H9 (cell line): Measurements from ENCODE around the gene BAIAP2L1. TPM values are rescaled to one million over a fixed set of nuclear protein-coding genes. Genes with fewer than 3 reads are reported as not detected.

Experiments used
- DNase-seq: peaks from one replicate; pipeline ENCODE4 v3.0.0-alpha.2; 2017
- H2AFZ ChIP-seq: one replicate; pipeline ENCODE4 v1.6.1; 2013; ENCODE audit warnings: mild to moderate bottlenecking, low read length, control low read depth, moderate library complexity
- H2AK5ac ChIP-seq: 2 replicates; pipeline ENCODE4 v1.6.1; 2013; ENCODE audit warnings: low read length, control low read depth, mixed read lengths; ENCODE audit not compliant: insufficient read length
- H2BK120ac ChIP-seq: one replicate; pipeline ENCODE4 v1.6.1; 2013; ENCODE audit warnings: low read depth, mild to moderate bottlenecking, low read length, control low read depth, inconsistent platforms; ENCODE audit not compliant: poor library complexity, severe bottlenecking
- H2BK12ac ChIP-seq: 2 replicates; pipeline ENCODE4 v1.6.1; 2013; ENCODE audit warnings: low read length, control low read depth, mixed read lengths, low read depth; ENCODE audit not compliant: insufficient read length
- H2BK15ac ChIP-seq: 2 replicates; pipeline ENCODE4 v1.6.1; 2013; ENCODE audit warnings: low read depth, low read length, control low read depth
- H2BK20ac ChIP-seq: one replicate; pipeline ENCODE4 v1.6.1; 2013; ENCODE audit warnings: low read depth, mild to moderate bottlenecking, low read length, control low read depth, inconsistent platforms; ENCODE audit not compliant: poor library complexity, severe bottlenecking
- H2BK5ac ChIP-seq: 2 replicates; pipeline ENCODE4 v1.6.1; 2013; ENCODE audit warnings: low read length, control low read depth, mixed read lengths; ENCODE audit not compliant: insufficient read length
- H3K14ac ChIP-seq: 2 replicates; pipeline ENCODE4 v1.6.1; 2013; ENCODE audit warnings: low read length, control low read depth; ENCODE audit not compliant: insufficient read depth
- H3K18ac ChIP-seq: 2 replicates; pipeline ENCODE4 v1.6.1; 2013; ENCODE audit warnings: low read depth, mild to moderate bottlenecking, mixed read lengths, low read length, control low read depth; ENCODE audit not compliant: insufficient read length
- H3K23ac ChIP-seq: 2 replicates; pipeline ENCODE4 v1.6.1; 2013; ENCODE audit warnings: low read length, control low read depth, mixed read lengths, low read depth; ENCODE audit not compliant: insufficient read length
- H3K23me2 ChIP-seq: 2 replicates; pipeline ENCODE4 v1.6.1; 2013; ENCODE audit warnings: low read depth, mild to moderate bottlenecking, mixed read lengths, low read length, control low read depth; ENCODE audit not compliant: insufficient read length, poor library complexity, severe bottlenecking
- H3K27ac ChIP-seq: 2 replicates; pipeline ENCODE4 v1.5.1; 2013; ENCODE audit warnings: low read length, control low read depth, mixed read lengths, low read depth; ENCODE audit not compliant: insufficient read length
- H3K27me3 ChIP-seq: 2 replicates; pipeline ENCODE4 v1.6.1; 2013; ENCODE audit warnings: low read length, control low read depth, inconsistent platforms; ENCODE audit not compliant: insufficient read depth
- H3K4ac ChIP-seq: 2 replicates; pipeline ENCODE4 v1.6.1; 2013; ENCODE audit warnings: low read depth, mild to moderate bottlenecking, control low read depth, inconsistent platforms, low read length, moderate library complexity
- H3K4me1 ChIP-seq: 2 replicates; pipeline ENCODE4 v1.6.1; 2013; ENCODE audit warnings: low read length, control low read depth, inconsistent platforms; ENCODE audit not compliant: insufficient read depth
- H3K4me2 ChIP-seq: 2 replicates; pipeline ENCODE4 v1.6.1; 2013; ENCODE audit warnings: low read length, control low read depth, mixed read lengths; ENCODE audit not compliant: insufficient read length, insufficient read depth
- H3K56ac ChIP-seq: 2 replicates; pipeline ENCODE4 v1.6.1; 2013; ENCODE audit warnings: low read depth, mild to moderate bottlenecking, mixed read lengths, low read length, control low read depth; ENCODE audit not compliant: insufficient read length
- H3K79me1 ChIP-seq: 2 replicates; pipeline ENCODE4 v1.6.1; 2013; ENCODE audit warnings: low read depth, mild to moderate bottlenecking, moderate library complexity, low read length, control low read depth, inconsistent platforms; ENCODE audit not compliant: insufficient read depth, poor library complexity, severe bottlenecking
- H3K79me2 ChIP-seq: 2 replicates; pipeline ENCODE4 v1.6.1; 2013; ENCODE audit warnings: low read length, control low read depth, inconsistent platforms; ENCODE audit not compliant: insufficient read depth
- H3K9ac ChIP-seq: 2 replicates; pipeline ENCODE4 v1.6.1; 2013; ENCODE audit warnings: low read length, control low read depth, mixed read lengths; ENCODE audit not compliant: insufficient read length; ENCODE audit errors: extremely low read depth
- H3K9me3 ChIP-seq: one replicate; pipeline ENCODE4 v1.6.1; 2013; ENCODE audit warnings: low read depth, low read length, inconsistent platforms; ENCODE audit not compliant: control insufficient read depth
- H3T11ph ChIP-seq: one replicate; pipeline ENCODE4 v1.6.1; 2013; ENCODE audit warnings: mild to moderate bottlenecking, low read length, control low read depth, inconsistent platforms
- H4K20me1 ChIP-seq: one replicate; pipeline ENCODE4 v1.6.1; 2013; ENCODE audit not compliant: control insufficient read depth, insufficient read length, insufficient read depth
- H4K5ac ChIP-seq: 2 replicates; pipeline ENCODE4 v1.6.1; 2013; ENCODE audit warnings: low read depth, mild to moderate bottlenecking, mixed read lengths, low read length, control low read depth; ENCODE audit not compliant: insufficient read length
- H4K8ac ChIP-seq: replicated peaks from 2 replicates; pipeline ENCODE4 v1.6.1; 2013; ENCODE audit warnings: low read length, control low read depth, mixed read lengths, low read depth; ENCODE audit not compliant: insufficient read length
- H4K91ac ChIP-seq: 2 replicates; pipeline ENCODE4 v1.6.1; 2013; ENCODE audit warnings: low read depth, mild to moderate bottlenecking, moderate library complexity, mixed read lengths, low read length, control low read depth; ENCODE audit not compliant: insufficient read length
- H3K27ac Mint-ChIP-seq, 3 experiments: 2 replicates in 2 of 3; 3 replicates in 1 of 3; pipeline ENCODE4 v1.8.0; 2020 to 2021; ENCODE audit warnings: mixed read lengths in 3 of 3, mild to moderate bottlenecking in 1 of 3, moderate library complexity in 1 of 3
- H3K27me3 Mint-ChIP-seq: 2 replicates; pipeline ENCODE4 v1.8.0; 2021; ENCODE audit warnings: low read depth, mild to moderate bottlenecking, moderate library complexity, mixed read lengths
- H3K36me3 Mint-ChIP-seq, 3 experiments: 2 replicates in 2 of 3; 3 replicates in 1 of 3; pipeline ENCODE4 v1.8.0; 2020 to 2021; ENCODE audit warnings: low read depth in 3 of 3, mixed read lengths in 3 of 3; ENCODE audit not compliant: insufficient read depth in 1 of 3
- H3K4me1 Mint-ChIP-seq, 2 experiments: 2 replicates each; pipeline ENCODE4 v1.8.0; 2020; ENCODE audit warnings: mixed read lengths in 2 of 2
- H3K4me3 Mint-ChIP-seq, 2 experiments: 2 replicates in 1 of 2; 3 replicates in 1 of 2; pipeline ENCODE4 v1.8.0; 2020 to 2021; ENCODE audit warnings: mild to moderate bottlenecking in 2 of 2, mixed read lengths in 2 of 2, moderate library complexity in 1 of 2
- H3K9me3 Mint-ChIP-seq, 2 experiments: 2 replicates in 1 of 2; 3 replicates in 1 of 2; pipeline ENCODE4 v1.8.0; 2020; ENCODE audit warnings: mild to moderate bottlenecking in 2 of 2, mixed read lengths in 2 of 2, moderate library complexity in 1 of 2
- WGBS: extraction: QIAGEN DNeasy Blood & Tissue Kit; methylation state at CpG from one replicate; pipeline ENCODE4 v1.1.7; 2013; ENCODE audit warnings: missing lambda C conversion rate, low lambda C conversion rate, mixed read lengths; ENCODE audit not compliant: insufficient read length; ENCODE audit errors: extremely low coverage; 5-methylcytosine and 5-hydroxymethylcytosine counted together
- total RNA-seq: library from RNA; stranded (reverse); gene quantifications from 2 replicates; pipeline ENCODE4 v1.2.1, GENCODE V29; 2021
- TF ChIP-seq, protein P1 (sequence below): fragments of 200-600 bp; sonication (generic); conservative IDR thresholded peaks from 3 replicates; pipeline ENCODE4 v1.8.0; 2021; ENCODE audit warnings: antibody characterized with exemption, mild to moderate bottlenecking

BAIAP2L1 gene
- total RNA-seq, 1 experiment from 2014 or later, result 25.9 TPM

DNA sequence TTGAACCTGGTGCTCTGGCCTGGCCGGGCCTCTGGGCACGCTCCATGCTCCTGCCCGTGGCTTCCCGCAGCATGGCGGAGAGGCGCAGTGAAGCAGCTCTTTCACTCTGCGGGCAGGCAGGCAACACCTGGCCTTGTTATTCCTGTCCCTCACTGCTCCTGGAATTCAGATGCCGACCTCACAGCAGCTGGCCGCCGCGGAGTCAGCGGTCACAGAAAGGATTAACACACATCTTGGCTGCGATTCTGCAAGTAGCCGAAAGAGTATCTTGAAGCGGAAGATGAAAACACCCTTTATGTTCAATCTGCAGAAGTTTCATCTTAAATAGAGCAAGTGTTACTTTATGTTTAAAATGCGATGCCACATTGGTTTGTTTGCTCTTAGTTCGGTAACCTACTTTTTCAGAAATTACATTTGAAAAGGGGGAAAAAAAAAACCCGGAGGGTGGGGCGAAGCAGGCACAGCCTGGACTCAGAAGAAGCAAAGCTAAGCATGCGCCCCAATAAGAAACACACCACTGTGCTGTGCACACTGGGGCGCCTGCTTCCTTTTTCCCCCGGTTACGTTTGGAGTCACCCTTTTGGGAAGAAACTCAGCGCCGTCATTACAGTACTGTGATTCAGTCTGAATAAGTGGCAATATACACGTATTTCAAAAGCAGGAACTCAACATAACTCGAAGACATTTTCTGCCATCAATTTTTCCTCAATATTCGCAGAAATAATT lies 77.1 kb downstream of the BAIAP2L1 start:
- H3K27ac ChIP-seq, result peak overlapping the region; percentile 61
- peak overlapping the region; percentile 80 to 98 (median 94) for H3K27ac Mint-ChIP-seq
- WGBS, result no CpG with 5 or more reads among the region's 28 CpGs

More for the DNA sequence above, 77.1 kb downstream of the BAIAP2L1 start:
- H4K8ac ChIP-seq, result no peak overlapping the region
- H2BK20ac ChIP-seq, result no peak overlapping the region
- H3K79me2 ChIP-seq, result 0 out of 2 replicates have a peak, but pooled peaks cover 1% of the 10 kb centered on the region
- H2BK15ac ChIP-seq, result no peak overlapping the region
- H2AK5ac ChIP-seq, result no peak overlapping the region
- TF ChIP-seq, protein P1, sequence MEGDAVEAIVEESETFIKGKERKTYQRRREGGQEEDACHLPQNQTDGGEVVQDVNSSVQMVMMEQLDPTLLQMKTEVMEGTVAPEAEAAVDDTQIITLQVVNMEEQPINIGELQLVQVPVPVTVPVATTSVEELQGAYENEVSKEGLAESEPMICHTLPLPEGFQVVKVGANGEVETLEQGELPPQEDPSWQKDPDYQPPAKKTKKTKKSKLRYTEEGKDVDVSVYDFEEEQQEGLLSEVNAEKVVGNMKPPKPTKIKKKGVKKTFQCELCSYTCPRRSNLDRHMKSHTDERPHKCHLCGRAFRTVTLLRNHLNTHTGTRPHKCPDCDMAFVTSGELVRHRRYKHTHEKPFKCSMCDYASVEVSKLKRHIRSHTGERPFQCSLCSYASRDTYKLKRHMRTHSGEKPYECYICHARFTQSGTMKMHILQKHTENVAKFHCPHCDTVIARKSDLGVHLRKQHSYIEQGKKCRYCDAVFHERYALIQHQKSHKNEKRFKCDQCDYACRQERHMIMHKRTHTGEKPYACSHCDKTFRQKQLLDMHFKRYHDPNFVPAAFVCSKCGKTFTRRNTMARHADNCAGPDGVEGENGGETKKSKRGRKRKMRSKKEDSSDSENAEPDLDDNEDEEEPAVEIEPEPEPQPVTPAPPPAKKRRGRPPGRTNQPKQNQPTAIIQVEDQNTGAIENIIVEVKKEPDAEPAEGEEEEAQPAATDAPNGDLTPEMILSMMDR, result 0 out of 3 replicates have a peak, but pooled peaks have one; percentile 16
- H3K4me1 ChIP-seq, result no peaks in the 10 kb centered on the region
- H4K5ac ChIP-seq, result no peak overlapping the region
- H3K4me3 Mint-ChIP-seq, result peak overlapping the region; percentile 45 to 80
- H2BK12ac ChIP-seq, result no peak overlapping the region
- H3K4me2 ChIP-seq, result no peak overlapping the region
- no peak overlapping the region for H3K4ac ChIP-seq
- H4K20me1 ChIP-seq, result no peaks in the 10 kb centered on the region
- peak overlapping the region; percentile 74 for H3K18ac ChIP-seq
- peaks cover 3 to 9% (median 6%) of the 10 kb centered on the region in 3 experiments; a peak in 5 of 7 replicates for H3K36me3 Mint-ChIP-seq
- H2BK5ac ChIP-seq, result no peak overlapping the region
- no peak overlapping the region for H3K9ac ChIP-seq
- H4K91ac ChIP-seq, result no peak overlapping the region
- no peak overlapping the region for H3K14ac ChIP-seq
- peaks cover 3% of the 10 kb centered on the region for H3K79me1 ChIP-seq
- no peaks in the 10 kb centered on the region for H3K23me2 ChIP-seq
- H3K27me3 Mint-ChIP-seq, result no peaks in the 10 kb centered on the region; the same call in 1 of the 2 replicates
- no peaks in the 10 kb centered on the region for H3K9me3 ChIP-seq
- H2AFZ ChIP-seq, result no peak overlapping the region
- no peaks in the 10 kb centered on the region for H3K27me3 ChIP-seq
- peak; percentile 84 for DNase-seq
- peaks cover 26 to 31% of the 10 kb centered on the region in 2 experiments for H3K4me1 Mint-ChIP-seq
- no peak overlapping the region for H2BK120ac ChIP-seq
- no peaks in the 10 kb centered on the region for H3K9me3 Mint-ChIP-seq
- no peak overlapping the region for H3K56ac ChIP-seq
- H3T11ph ChIP-seq, result no peak overlapping the region
- no peak overlapping the region for H3K23ac ChIP-seq
